GM21825 (cell line): ENCODE data around the gene ATF6B.
"Not testable (repeated sequence)": the region's sequence is repeated elsewhere in the genome, so short reads cannot be mapped to it uniquely, and the experiment has no call there.

ENCODE experiments used
- ATAC-seq: cut with Tn5 transposase; IDR thresholded peaks from one replicate; pipeline ENCODE4 v1.9.1; 2021; ENCODE audit warnings: mild to moderate bottlenecking, moderate library complexity; ENCODE audit not compliant: unreplicated experiment

Gene ATF6B

GRCh38 chr6:32154514-32155161 lies 26.6 kb upstream of the ATF6B start:
- no peak for ATAC-seq

- ATAC-seq = peak; percentile 45
These were observed 25.8 kb upstream of the ATF6B start, which contains the start of gene PPT2 for GRCh38 chr6:32153564-32154513. Gene PPT2 (plus strand): TSS chr6:32154141. CDS start chr6:32154595, 454 bp downstream.

GRCh38 chr6:32152769-32153563 lies 24.9 kb upstream of the ATF6B start:
- ATAC-seq = no peak

- ATAC-seq = no peak
These were observed 24.1 kb upstream of the ATF6B start, which contains the start of gene PRRT1 for GRCh38 chr6:32151863-32152768. Gene PRRT1 (minus strand): TSS chr6:32151939. CDS start chr6:32151827, 112 bp downstream.

DNA sequence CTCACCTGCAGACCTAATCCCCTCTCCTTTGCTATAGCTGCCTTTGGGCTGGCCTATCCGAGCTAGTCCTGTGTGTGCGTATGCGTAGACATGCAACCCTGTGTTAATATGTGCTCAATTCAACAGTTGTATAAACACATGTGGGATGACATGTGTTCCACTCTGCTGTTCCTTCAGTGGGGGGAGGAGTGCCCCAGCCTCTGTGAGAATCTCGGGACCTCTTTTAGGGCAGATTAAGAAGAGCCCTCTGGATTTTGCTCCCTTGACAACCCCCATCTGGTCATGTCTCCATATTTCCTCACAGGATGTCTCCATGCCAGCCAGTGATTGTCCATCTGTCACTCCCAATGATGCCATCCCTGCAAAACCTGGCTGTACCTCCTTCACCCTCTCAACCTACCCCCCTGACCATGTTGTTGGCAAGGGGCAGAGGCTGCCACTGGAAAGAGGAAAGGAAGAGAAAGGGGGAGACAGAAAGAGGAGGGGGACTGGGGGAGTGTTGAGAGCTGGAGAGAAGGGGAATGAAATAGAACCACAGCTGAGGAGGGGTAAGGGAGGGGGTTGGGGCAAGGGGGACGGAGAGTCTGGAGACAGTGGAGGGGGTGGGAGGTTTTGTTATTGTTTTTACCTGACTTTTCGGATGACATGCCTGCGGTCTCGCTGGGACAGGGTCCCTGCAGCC lies 23.3 kb upstream of the ATF6B start:
- no peak for ATAC-seq

DNA sequence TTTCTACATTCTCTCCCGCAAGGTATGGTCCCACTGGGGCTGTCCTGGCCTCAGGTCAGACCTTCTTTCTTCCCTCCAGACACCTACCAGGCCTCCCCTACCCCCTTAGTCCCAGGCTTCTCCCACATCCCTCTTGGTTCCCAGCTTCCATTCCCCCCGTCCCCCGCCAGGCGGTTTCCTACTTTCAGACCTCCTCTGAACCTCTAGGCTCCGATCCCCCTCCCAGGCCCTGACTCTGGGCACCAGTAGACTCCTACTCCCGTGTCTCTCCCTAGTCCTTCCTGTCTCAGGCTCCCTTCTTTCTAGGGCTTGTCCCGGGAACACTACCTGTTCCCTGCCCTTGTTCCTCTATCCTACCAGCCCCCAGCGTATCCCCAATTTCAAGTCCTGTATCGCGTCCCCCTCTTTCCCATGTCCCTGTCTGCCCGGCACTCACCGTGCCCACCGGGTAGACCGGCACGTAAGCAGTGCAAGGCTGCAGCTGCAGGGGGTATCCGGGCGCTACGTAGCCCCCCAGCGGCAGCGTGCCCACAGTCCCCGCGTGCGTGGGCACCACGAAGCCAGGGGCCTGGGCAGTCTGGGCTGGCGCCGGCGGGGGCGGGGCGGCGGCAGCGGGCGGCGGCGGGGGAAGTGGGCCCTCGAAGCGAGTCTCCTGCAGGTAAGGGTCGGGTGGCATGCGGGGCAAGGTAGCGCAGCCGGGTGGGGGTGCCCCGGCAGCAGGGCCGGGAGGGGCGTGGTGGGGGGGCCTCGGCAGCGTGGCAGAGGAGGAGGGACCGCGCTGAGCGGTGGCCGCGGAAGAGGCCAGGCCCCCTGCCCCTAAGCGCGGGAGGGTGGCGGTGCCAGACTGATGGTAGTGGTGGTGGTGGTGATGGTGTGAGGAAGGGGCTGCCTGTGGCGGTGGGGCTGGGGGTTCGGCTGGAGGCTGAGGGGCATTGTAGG lies 22.2 kb upstream of the ATF6B start:
- no peak for ATAC-seq

DNA sequence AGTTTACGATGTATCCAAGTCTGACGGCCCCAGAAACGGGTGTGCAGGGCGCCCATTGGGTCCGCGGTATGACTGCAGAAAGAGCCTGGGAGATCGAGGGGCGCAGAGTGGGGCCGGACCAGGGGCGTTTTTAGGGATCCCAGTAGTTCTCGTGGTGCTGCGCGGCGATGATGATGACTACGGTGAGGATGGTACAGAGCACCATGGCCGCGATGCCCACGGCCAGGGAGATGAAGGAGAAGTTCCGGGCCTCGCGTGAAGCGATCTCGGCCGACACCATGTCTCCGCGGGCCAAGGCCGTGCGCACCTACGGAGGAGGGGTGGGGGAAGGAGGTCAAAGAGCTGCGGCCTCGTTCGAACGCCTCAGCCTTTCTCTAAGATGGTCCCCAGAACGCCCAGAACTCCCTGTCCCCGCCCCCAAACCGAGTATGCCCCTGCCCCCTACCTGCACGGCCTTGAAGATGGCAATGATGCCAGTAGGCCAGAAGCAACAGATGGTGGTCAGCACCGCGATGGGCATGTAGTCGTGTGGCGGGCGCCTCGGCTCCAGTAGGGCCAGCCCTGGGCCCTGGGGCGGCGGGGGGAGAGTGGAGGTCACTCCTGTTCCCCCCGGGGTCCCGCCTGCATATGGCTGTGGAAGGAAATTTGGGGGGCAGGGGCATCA lies 21.2 kb upstream of the ATF6B start:
- ATAC-seq = no peak

DNA sequence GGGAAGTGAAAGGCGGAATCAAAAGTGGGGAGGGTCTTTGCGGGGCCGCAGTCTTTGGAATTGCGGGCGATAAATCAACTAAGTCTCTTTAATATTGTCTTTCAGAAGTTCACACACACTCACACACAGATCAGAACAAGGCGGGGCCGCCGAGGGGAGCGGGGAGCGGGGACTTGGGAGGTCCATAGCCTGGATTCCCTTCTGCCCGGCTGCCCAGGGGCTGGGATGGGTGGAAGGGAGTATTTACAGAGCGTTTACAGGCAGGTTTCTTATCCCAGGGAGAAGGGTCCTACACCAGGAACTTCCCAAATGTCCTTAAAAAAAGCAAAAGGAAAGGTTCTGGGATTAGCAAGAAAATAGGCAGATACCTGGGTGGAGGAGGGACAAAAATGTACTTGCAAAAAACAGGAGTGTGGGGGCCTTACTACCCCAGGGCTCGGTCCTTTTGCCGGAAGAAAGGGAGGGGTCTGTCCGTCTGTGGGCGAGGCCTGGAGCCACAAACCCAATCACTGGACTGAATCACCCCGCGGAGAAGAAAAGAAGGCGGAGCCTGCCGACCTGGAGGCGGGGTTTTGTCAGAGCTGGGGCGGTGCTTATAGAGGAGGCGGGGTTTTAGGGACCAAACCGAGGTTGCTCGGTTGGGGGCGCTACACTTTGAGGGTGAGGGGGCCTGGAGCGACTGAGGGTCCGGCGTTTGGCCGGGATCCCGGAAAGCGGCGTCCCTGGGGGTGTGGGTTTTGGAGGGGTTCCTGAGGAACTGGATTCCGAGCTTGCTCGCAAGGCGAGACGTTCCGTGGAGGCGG lies 20.4 kb upstream of the ATF6B start:
- no peak for ATAC-seq

- ATAC-seq = no peak
These were observed 19.5 kb upstream of the ATF6B start for GRCh38 chr6:32147401-32148132.

- no peak for ATAC-seq
These were observed 18.6 kb upstream of the ATF6B start for GRCh38 chr6:32146687-32147086.

DNA sequence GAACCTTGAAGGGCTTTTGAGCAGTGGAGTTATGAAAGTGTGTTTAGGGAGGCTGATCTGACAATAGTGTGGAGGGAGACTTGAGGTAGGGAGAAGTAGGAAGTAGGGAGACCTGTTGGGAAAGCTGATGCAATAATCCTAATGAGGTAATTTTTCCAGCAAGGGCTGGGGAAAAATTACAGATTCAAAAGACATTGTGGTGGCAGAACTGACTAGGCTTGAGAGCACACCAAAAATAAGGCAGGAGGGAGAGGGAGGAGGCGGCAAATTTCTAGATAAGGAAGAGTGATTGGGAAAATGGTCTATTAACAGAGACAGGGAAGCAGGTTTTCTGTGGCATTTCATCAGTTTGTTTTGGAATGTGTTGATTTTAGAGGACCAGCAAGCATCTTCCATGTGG lies 18.2 kb upstream of the ATF6B start:
- no peak for ATAC-seq

GRCh38 chr6:32144238-32144637 lies 16.2 kb upstream of the ATF6B start:
- not testable (repeated sequence) for ATAC-seq

DNA sequence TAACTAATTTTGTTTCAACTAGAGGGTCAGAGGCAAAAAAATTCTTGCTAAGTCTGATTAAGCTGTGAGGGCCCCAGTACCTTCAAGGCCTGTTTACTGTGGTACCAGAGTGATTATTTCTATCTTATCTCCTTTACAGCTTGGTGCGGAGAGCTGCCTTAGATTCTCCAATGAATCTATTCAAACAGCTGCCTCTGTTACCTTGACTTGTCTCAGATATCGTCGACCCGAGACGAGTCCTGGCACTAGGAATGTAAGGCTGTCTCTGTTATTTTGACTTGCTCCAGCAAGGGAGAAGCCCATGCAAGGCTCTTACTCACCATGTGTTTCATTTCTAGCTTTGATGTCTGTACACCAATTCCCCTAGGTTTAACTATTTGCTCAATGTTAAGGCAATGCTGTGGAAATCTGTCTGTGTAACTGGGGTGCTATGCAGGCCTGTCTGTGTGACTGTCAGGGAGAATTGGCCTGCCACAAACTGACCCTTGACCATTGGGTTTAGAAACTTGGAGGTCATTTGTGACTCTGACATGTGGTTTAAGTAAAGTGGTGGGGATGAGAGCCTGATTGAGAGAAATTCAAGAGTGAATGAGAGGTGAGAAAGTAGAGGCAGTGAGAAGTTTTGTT lies 12.5 kb upstream of the ATF6B start:
- ATAC-seq = no peak

GRCh38 chr6:32139590-32139989 lies 11.5 kb upstream of the ATF6B start:
- ATAC-seq = no peak

GRCh38 chr6:32137454-32137853 lies 9.4 kb upstream of the ATF6B start:
- ATAC-seq = no peak

GRCh38 chr6:32133786-32134185 lies 5.7 kb upstream of the ATF6B start:
- ATAC-seq = no peak
